ENCODE measurements around the gene RTL10.

RTL10 gene

GRCh38 chr22:19809741-19810140, 44.9 kb downstream of the RTL10 start (continued):
- TF ChIP-seq ZNF280C (tag by site-specific recombination; IDR thresholded peaks at IDR 0.05) = no peak
- no peak for TF ChIP-seq ZNF292 (tag by site-specific recombination; IDR thresholded peaks at IDR 0.05; ENCODE audit: borderline replicate concordance, low read depth)
- TF ChIP-seq PRDM4 (tag by site-specific recombination; IDR thresholded peaks at IDR 0.05) = no peak
- TF ChIP-seq ZNF658 (tag by site-specific recombination; IDR thresholded peaks at IDR 0.05) = no peak
- TF ChIP-seq ZNF629 (tag by site-specific recombination; IDR thresholded peaks at IDR 0.05) = no peak
- TF ChIP-seq SALL2 (tag by site-specific recombination; IDR thresholded peaks at IDR 0.05; ENCODE audit: borderline replicate concordance) = no peak
- TF ChIP-seq ZXDB (tag by site-specific recombination; IDR thresholded peaks at IDR 0.05) = no peak
- no peak for TF ChIP-seq ZNF354C (tag by site-specific recombination; IDR thresholded peaks at IDR 0.05; ENCODE audit: borderline replicate concordance, low read depth)

GRCh38 chr22:19808873-19809478, 45.7 kb downstream of the RTL10 start:
- H3K27ac ChIP-seq (ENCODE audit: extremely low read depth, low read depth, low read length) = no peak overlapping the region
- ChIA-PET POLR2A (no interaction called here), CTCF (interaction anchor here (0.6 kb wide), 2 partner anchors 19 to 85 kb away, joined by 3 to 4 read pairs; no protein-coding TSS in a partner anchor)
- peaks cover 3% of the 10 kb centered on the region for H3K4me1 ChIP-seq (ENCODE audit: control insufficient read depth, insufficient read depth, low read length)
- H3K36me3 ChIP-seq (ENCODE audit: control insufficient read depth in 2 of 2, insufficient read depth in 1 of 2, low read length in 2 of 2) = peaks cover 0 to 12% of the 10 kb centered on the region in 2 experiments; a peak in 1 of 3 replicates
- no peak for TF ChIP-seq ZNF580 (tag by site-specific recombination; IDR thresholded peaks at IDR 0.05)
- no peak for TF ChIP-seq ZNF621 (tag by site-specific recombination; IDR thresholded peaks at IDR 0.05)
- TF ChIP-seq ZNF362 (tag by site-specific recombination; IDR thresholded peaks at IDR 0.05) = no peak
- no peak for TF ChIP-seq ZSCAN30 (tag by site-specific recombination; IDR thresholded peaks at IDR 0.05)
- no peak for TF ChIP-seq ZNF747 (tag by site-specific recombination; IDR thresholded peaks at IDR 0.05)
- TF ChIP-seq ZNF26 (tag by site-specific recombination; IDR thresholded peaks at IDR 0.05) = no peak
- TF ChIP-seq ZNF354C (tag by site-specific recombination; IDR thresholded peaks at IDR 0.05; ENCODE audit: borderline replicate concordance, low read depth) = no peak
- no peak for TF ChIP-seq KLF8 (tag by site-specific recombination; IDR thresholded peaks at IDR 0.05)
- TF ChIP-seq TRIM28 (IDR thresholded peaks at IDR 0.05; ENCODE audit: borderline replicate concordance, low read length) = no peak
- no peak for TF ChIP-seq ZNF692 (tag by site-specific recombination; IDR thresholded peaks at IDR 0.05)
- TF ChIP-seq ZNF521 (tag by site-specific recombination; IDR thresholded peaks at IDR 0.05) = no peak
- no peak for TF ChIP-seq ZNF16 (tag by site-specific recombination; IDR thresholded peaks at IDR 0.05; ENCODE audit: low read depth)
- TF ChIP-seq ZNF398 (tag by site-specific recombination; IDR thresholded peaks at IDR 0.05) = no peak
- no peak for TF ChIP-seq ZSCAN18 (tag by site-specific recombination; IDR thresholded peaks at IDR 0.05)
- no peak for TF ChIP-seq OVOL3 (tag by site-specific recombination; IDR thresholded peaks at IDR 0.05)
- TF ChIP-seq ZFP3 (tag by site-specific recombination; IDR thresholded peaks at IDR 0.05; ENCODE audit: low read depth) = no peak
- no peaks in the 10 kb centered on the region for H3K9me3 ChIP-seq (ENCODE audit: control insufficient read depth, insufficient read depth, low read depth, low read length)
- no peak overlapping the region for H3K4me3 ChIP-seq (ENCODE audit: low read depth, low read length)
